IMR-90 (cell line): ENCODE results near the gene MYO7B. TPM values are rescaled to one million over a fixed set of nuclear protein-coding genes. Genes with fewer than 3 reads are reported as not detected.

Experiments
- ATAC-seq: fragments of 200-7000 bp; cut with Tn5 transposase; 2 replicates; pipeline ENCODE4 v1.9.1; 2020; ENCODE audit warnings: low read depth, mild to moderate bottlenecking, moderate library complexity
- BruUV-seq: library from RNA; stranded (reverse); fragments of 400-500 nt; replicated peaks from 2 replicates; lab custom pipeline; 2021; lab: Mats Ljungman, UMichigan
- CTCF ChIA-PET: fragments of 300-600 bp; formaldehyde crosslinking; extraction: SDS; loops from one replicate; lab custom pipeline; 2021; ENCODE audit warnings: antibody characterized with exemption; lab: Yijun Ruan, JAX
- POLR2A ChIA-PET: fragments of 300-600 bp; sonication (Branson Sonifier 250); formaldehyde crosslinking; loops from one replicate; lab custom pipeline; 2022; ENCODE audit warnings: antibody characterized with exemption; ENCODE audit not compliant: unreplicated experiment; lab: Charles Lee
- DNase-seq: peaks from one replicate; pipeline ENCODE4 v3.0.0; 2013
- H2AFZ ChIP-seq: replicated peaks from 2 replicates; pipeline ENCODE3; 2013; ENCODE audit warnings: low read length, mild to moderate bottlenecking; ENCODE audit not compliant: poor library complexity
- H2AK5ac ChIP-seq: 2 replicates; pipeline ENCODE4 v1.6.1; 2013; ENCODE audit warnings: low read depth, low read length, inconsistent platforms
- H2AK9ac ChIP-seq: replicated peaks from 2 replicates; pipeline ENCODE3; 2013; ENCODE audit warnings: mild to moderate bottlenecking, low read depth, low read length, moderate library complexity; ENCODE audit not compliant: poor library complexity
- H2BK120ac ChIP-seq: 2 replicates; pipeline ENCODE4 v1.6.1; 2013; ENCODE audit warnings: low read depth, low read length, inconsistent platforms
- H2BK15ac ChIP-seq: 3 replicates; pipeline ENCODE4 v1.6.1; 2013; ENCODE audit warnings: low read depth, low read length, inconsistent platforms
- H2BK20ac ChIP-seq: 2 replicates; pipeline ENCODE4 v1.6.1; 2013; ENCODE audit warnings: low read depth, mild to moderate bottlenecking, inconsistent platforms, low read length, moderate library complexity
- H2BK5ac ChIP-seq: 2 replicates; pipeline ENCODE4 v1.6.1; 2013; ENCODE audit warnings: mild to moderate bottlenecking, low read depth, low read length, inconsistent platforms; ENCODE audit not compliant: poor library complexity, severe bottlenecking
- H3K14ac ChIP-seq: replicated peaks from 2 replicates; pipeline ENCODE4 v1.6.1; 2013; ENCODE audit warnings: low read depth, low read length, inconsistent platforms
- H3K18ac ChIP-seq: 2 replicates; pipeline ENCODE4 v1.6.1; 2013; ENCODE audit warnings: low read depth, low read length, control low read depth
- H3K23ac ChIP-seq: 2 replicates; pipeline ENCODE4 v1.6.1; 2013; ENCODE audit warnings: low read depth, low read length, inconsistent platforms
- H3K27ac ChIP-seq: 2 replicates; pipeline ENCODE4 v1.5.1; 2013; ENCODE audit warnings: mild to moderate bottlenecking, control low read depth, low read length; ENCODE audit not compliant: insufficient read depth
- H3K27me3 ChIP-seq: 2 replicates; pipeline ENCODE4 v1.6.1; 2013; ENCODE audit warnings: low read length; ENCODE audit not compliant: control insufficient read depth, insufficient read depth
- H3K36me3 ChIP-seq: 2 replicates; pipeline ENCODE4 v1.6.1; 2013; ENCODE audit warnings: low read length, mixed read lengths; ENCODE audit not compliant: control insufficient read depth, insufficient read depth
- H3K4ac ChIP-seq: 2 replicates; pipeline ENCODE4 v1.6.1; 2013; ENCODE audit warnings: low read depth, low read length, inconsistent platforms
- H3K4me1 ChIP-seq: 2 replicates; pipeline ENCODE4 v1.6.1; 2013; ENCODE audit warnings: low read length, mixed read lengths; ENCODE audit not compliant: control insufficient read depth, insufficient read depth
- H3K4me2 ChIP-seq: 2 replicates; pipeline ENCODE4 v1.6.1; 2013; ENCODE audit warnings: low read depth, mild to moderate bottlenecking, control low read depth, low read length, moderate library complexity
- H3K4me3 ChIP-seq: 2 replicates; pipeline ENCODE4 v1.5.1; 2013; ENCODE audit warnings: low read depth, mild to moderate bottlenecking, control low read depth, low read length, moderate library complexity; ENCODE audit not compliant: insufficient read depth
- H3K56ac ChIP-seq: 2 replicates; pipeline ENCODE4 v1.6.1; 2013; ENCODE audit warnings: low read length, inconsistent platforms; ENCODE audit not compliant: insufficient read depth; ENCODE audit errors: extremely low read depth
- H3K79me1 ChIP-seq, 2 experiments: 2 replicates each; pipeline ENCODE4 v1.6.1; 2013; ENCODE audit warnings: low read length in 2 of 2, inconsistent platforms in 1 of 2, low read depth in 1 of 2
- H3K9ac ChIP-seq: 2 replicates; pipeline ENCODE4 v1.6.1; 2013; ENCODE audit warnings: low read depth, low read length, control low read depth
- H3K9me1 ChIP-seq: 2 replicates; pipeline ENCODE4 v1.6.1; 2013; ENCODE audit warnings: low read length, inconsistent platforms; ENCODE audit not compliant: insufficient read depth
- H3K9me3 ChIP-seq: 2 replicates; pipeline ENCODE4 v1.6.1; 2013; ENCODE audit warnings: low read length; ENCODE audit not compliant: control insufficient read depth, insufficient read depth
- H4K20me1 ChIP-seq: 2 replicates; pipeline ENCODE4 v1.6.1; 2013; ENCODE audit warnings: low read length, inconsistent platforms; ENCODE audit not compliant: insufficient read depth
- H4K5ac ChIP-seq: 2 replicates; pipeline ENCODE4 v1.6.1; 2013; ENCODE audit warnings: mild to moderate bottlenecking, low read depth, low read length, control low read depth
- H4K8ac ChIP-seq, 2 experiments: 2 replicates each; pipeline ENCODE4 v1.6.1; 2013; ENCODE audit warnings: low read depth in 2 of 2, low read length in 2 of 2, control low read depth in 1 of 2, inconsistent platforms in 1 of 2
- H4K91ac ChIP-seq: 2 replicates; pipeline ENCODE4 v1.6.1; 2013; ENCODE audit warnings: low read depth, low read length, inconsistent platforms; ENCODE audit not compliant: insufficient read depth
- FOS ChIP-seq: fragments of 150-350 bp; IDR thresholded peaks from 2 replicates; pipeline ENCODE4 v1.6.1; 2016; ENCODE audit warnings: low read depth, low read length
- WGBS, 2 experiments: methylation state at CpG; one replicate each; pipeline versions ENCODE4 v1.1.5 to v1.1.7; 2013; ENCODE audit warnings: missing lambda C conversion rate in 2 of 2; ENCODE audit not compliant: insufficient read length in 1 of 2; ENCODE audit errors: extremely low coverage in 2 of 2; 5-methylcytosine and 5-hydroxymethylcytosine counted together
- dilution Hi-C: fragments of 300-500 bp; cut with HindIII; formaldehyde crosslinking; loops from one replicate; pipeline ENCODE4 v1.14.3; 2018; ENCODE audit warnings: low sequenced_read_pairs; ENCODE audit not compliant: unreplicated experiment
- in situ Hi-C: fragments of 300-500 bp; cut with MboI; formaldehyde crosslinking; loops from 3 replicates; pipeline ENCODE4 v1.14.3; 2019; ENCODE audit warnings: low sequenced_read_pairs, inconsistent platforms, mixed read lengths
- intact Hi-C: fragments of 100-400 bp; cut with micrococcal nuclease; formaldehyde crosslinking; loops from 2 replicates; pipeline ENCODE4 v1.10.0; 2022
- polyA plus RNA-seq, 3 experiments: library from polyadenylated mRNA; depleted of rRNA; stranded (reverse); fragments of >200 nt; gene quantifications; 2 replicates each; pipeline ENCODE4 v1.2.3, GENCODE V29; 2012; ENCODE audit warnings: low replicate concordance in 1 of 3
- total RNA-seq: library from RNA; depleted of rRNA; stranded (reverse); fragments of >200 nt; gene quantifications from 2 replicates; pipeline ENCODE4 v1.2.3, GENCODE V29; 2012

Gene MYO7B
- total and polyA plus RNA-seq, 2 of the 4 experiments (the other 2 are of a cell fraction), result 0.18 to 0.46 TPM

DNA sequence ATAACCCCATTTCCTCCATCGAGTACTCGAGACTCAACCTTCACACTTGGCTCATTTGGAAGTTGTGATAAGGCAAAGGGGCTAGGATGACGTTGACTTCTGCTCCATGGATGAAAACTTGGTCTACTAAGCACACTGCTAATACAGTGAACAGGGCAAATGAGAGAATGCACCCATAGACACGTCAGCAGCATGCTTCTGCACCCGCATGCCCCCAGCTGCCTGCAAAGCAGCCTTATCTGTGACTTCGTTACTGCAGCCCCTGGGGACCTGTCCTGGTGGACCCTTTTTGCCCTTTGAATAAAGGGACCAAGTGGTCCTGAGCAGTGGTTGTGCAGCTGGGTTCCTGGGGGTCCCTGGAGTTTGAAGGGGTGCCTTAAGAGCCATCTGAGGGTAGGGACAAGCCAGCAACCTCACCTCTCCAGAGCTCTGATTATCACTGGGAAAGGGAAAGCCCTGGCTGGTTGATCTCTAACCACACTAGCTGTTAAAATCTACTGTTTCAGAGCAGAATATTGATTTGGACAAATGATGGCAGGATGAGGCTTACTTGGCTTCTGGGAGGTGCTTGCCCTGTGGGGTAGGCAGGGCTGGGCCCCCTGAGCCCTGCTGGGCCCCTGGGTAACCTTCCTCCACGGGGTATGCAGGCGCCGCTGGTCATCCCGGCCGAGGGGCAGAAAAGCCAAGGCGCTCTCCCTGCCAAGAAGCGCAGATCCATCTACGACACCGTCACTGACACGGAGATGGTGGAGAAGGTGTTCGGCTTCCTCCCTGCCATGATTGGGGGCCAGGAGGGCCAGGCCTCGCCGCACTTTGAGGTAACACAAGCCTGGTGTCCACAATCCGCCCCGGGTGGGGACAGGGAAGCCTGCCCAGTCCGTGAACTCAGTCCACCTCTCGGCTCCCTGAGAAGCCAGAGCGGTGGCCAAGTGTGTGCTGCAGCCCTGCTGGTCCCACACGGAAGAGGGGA, 72.9 kb downstream of the MYO7B start:
- ChIA-PET POLR2A (no interaction called here), CTCF (no interaction called here)
- no peak overlapping the region for H3K18ac ChIP-seq
- H2AK9ac ChIP-seq, result no peak overlapping the region
- H3K4ac ChIP-seq, result no peak overlapping the region
- BruUV-seq, result no TSS peak
- no peaks in the 10 kb centered on the region for H3K4me1 ChIP-seq
- H4K91ac ChIP-seq, result no peak overlapping the region
- intact Hi-C loops, result loop anchor here (2.0 kb wide), 1 partner anchor 14 kb away; no protein-coding TSS in a partner anchor
- no peak overlapping the region for H2AK5ac ChIP-seq
- no peak overlapping the region for H2BK15ac ChIP-seq
- H3K36me3 ChIP-seq, result no peaks in the 10 kb centered on the region
- ATAC-seq (no peak), DNase-seq (no peak)
- H4K8ac ChIP-seq, result no peak overlapping the region
- no peaks in the 10 kb centered on the region for H4K20me1 ChIP-seq
- H2BK120ac ChIP-seq, result no peak overlapping the region
- no peak overlapping the region for H2BK20ac ChIP-seq
- H3K23ac ChIP-seq, result no peak overlapping the region
- no peak overlapping the region for H3K9ac ChIP-seq
- no peak overlapping the region for H2BK5ac ChIP-seq
- no peaks in the 10 kb centered on the region for H3K9me1 ChIP-seq
- TF ChIP-seq FOS, result no peak
- H3K4me2 ChIP-seq, result no peak overlapping the region
- H3K9me3 ChIP-seq, result peaks cover 20% of the 10 kb centered on the region
- 70% methylated on average over 18 of the region's 25 CpGs; no CpG with 5 or more reads in 1 of the 2 experiments for WGBS, 2 experiments
- H2AFZ ChIP-seq, result no peak overlapping the region
- H3K27me3 ChIP-seq, result peaks cover 18% of the 10 kb centered on the region
- in situ Hi-C loops, result no loop called here
- H3K56ac ChIP-seq, result no peak overlapping the region
- no peak overlapping the region for H4K5ac ChIP-seq
- H3K4me3 ChIP-seq, result no peak overlapping the region
- no peak overlapping the region for H3K14ac ChIP-seq
- no peaks in the 10 kb centered on the region for H3K79me1 ChIP-seq
- no peak overlapping the region for H3K27ac ChIP-seq
- dilution Hi-C loops, result no loop called here
